Mucosa of descending colon (tissue), 3 donors: ENCODE data around the gene BTLA. TPM values are rescaled to one million over a fixed set of nuclear protein-coding genes. Genes with fewer than 3 reads are reported as not detected.
"Not testable (repeated sequence)": the region's sequence is repeated elsewhere in the genome, so short reads cannot be mapped to it uniquely, and the experiment has no call there.

Experiments
- ATAC-seq: fragments of 200-7000 bp; cut with Tn5 transposase; one replicate; pipeline ENCODE4 v1.9.1; 2020; ENCODE audit warnings: mild to moderate bottlenecking, moderate library complexity
- DNase-seq, 3 donors: peaks; one replicate each; pipeline ENCODE4 v3.0.0-alpha.2; 2020
- H3K36me3 ChIP-seq: fragments of 200-600 bp; one replicate; pipeline ENCODE4 v1.8.0; 2021; ENCODE audit warnings: low read depth, mild to moderate bottlenecking
- H3K4me1 ChIP-seq: fragments of 200-600 bp; one replicate; pipeline ENCODE4 v1.8.0; 2021; ENCODE audit warnings: low read depth, mild to moderate bottlenecking
- H3K4me3 ChIP-seq: fragments of 200-600 bp; one replicate; pipeline ENCODE4 v1.8.0; 2021; ENCODE audit warnings: mild to moderate bottlenecking
- H3K9me3 ChIP-seq: fragments of 200-600 bp; one replicate; pipeline ENCODE4 v1.8.0; 2021; ENCODE audit warnings: mild to moderate bottlenecking
- CTCF ChIP-seq: fragments of 200-600 bp; IDR thresholded peaks from one replicate; pipeline ENCODE4 v1.8.0; 2022; ENCODE audit warnings: antibody characterized with exemption, mild to moderate bottlenecking
- intact Hi-C, 2 donors: fragments of 100-400 bp; cut with DNase I in 1 of 2; cut with micrococcal nuclease in 1 of 2; formaldehyde crosslinking; loops; one replicate each; pipeline versions ENCODE4 v1.11.0 to v1.11.1; 2022; cut with DNase I, micrococcal nuclease
- total RNA-seq, 3 donors: library from RNA; stranded (reverse); fragmentation: NEBNext Ultra II Directional in 2 of 3; extraction: Animal tissue kit (Norgen Biotek cat#: 25700) in 2 of 3; gene quantifications; one replicate each; pipeline versions ENCODE4 v1.2.1 to v1.2.4, GENCODE V29; 2021 to 2023
- donor health status: DM: no; HTN: no; CAD: no; lungs with moderate emphysema.
- donor health status: DM: no; HTN: no; CAD: no.
- donor health status: DM: no; HTN: yes; CAD: no.

BTLA gene
- total RNA-seq, 3 donors from 2014 or later, result 0.51 to 1.4 (median 1.4) TPM

GRCh38 chr3:112427123-112427522 is 72.1 kb downstream of the BTLA start:
- H3K4me1 ChIP-seq, result peaks cover 7% of the 10 kb centered on the region
- no peak for ATAC-seq
- DNase-seq, result no peak
- intact Hi-C loops, result no loop called here
- no peak for TF ChIP-seq CTCF
- no peaks in the 10 kb centered on the region for H3K36me3 ChIP-seq
- H3K4me3 ChIP-seq, result no peak overlapping the region
- H3K9me3 ChIP-seq, result no peaks in the 10 kb centered on the region

GRCh38 chr3:112425858-112426750 is 73.2 kb downstream of the BTLA start:
- no peak for TF ChIP-seq CTCF
- Histone ChIP-seq H3K4me3 (no peak overlapping the region), H3K4me1 (peaks cover 7% of the 10 kb centered on the region), H3K36me3 (no peaks in the 10 kb centered on the region), H3K9me3 (no peaks in the 10 kb centered on the region)
- intact Hi-C loops, result no loop called here
- ATAC-seq, result no peak
- DNase-seq, result no peak

- TF ChIP-seq CTCF, result no peak
- H3K36me3 ChIP-seq, result no peaks in the 10 kb centered on the region
- no peak overlapping the region for H3K4me3 ChIP-seq
- DNase-seq, result no peak
- intact Hi-C loops, result no loop called here
- no peak for ATAC-seq
- peaks cover 7% of the 10 kb centered on the region for H3K4me1 ChIP-seq
- no peaks in the 10 kb centered on the region for H3K9me3 ChIP-seq
These were observed 73.9 kb downstream of the BTLA start for GRCh38 chr3:112425382-112425781.

GRCh38 chr3:112424394-112424793 is 74.9 kb downstream of the BTLA start:
- Histone ChIP-seq H3K4me3 (no peak overlapping the region), H3K36me3 (no peaks in the 10 kb centered on the region), H3K9me3 (no peaks in the 10 kb centered on the region), H3K4me1 (peaks cover 7% of the 10 kb centered on the region)
- ATAC-seq (no peak), DNase-seq (no peak)
- intact Hi-C loops, result no loop called here
- no peak for TF ChIP-seq CTCF

- H3K4me3 ChIP-seq, DNase-seq, ATAC-seq, intact Hi-C loops, H3K36me3 ChIP-seq, H3K9me3 ChIP-seq, H3K4me1 ChIP-seq: not testable (repeated sequence)
These were observed 76.4 kb downstream of the BTLA start for GRCh38 chr3:112422921-112423320.

- intact Hi-C loops, ATAC-seq: not testable (repeated sequence)
These were observed 80.7 kb downstream of the BTLA start for GRCh38 chr3:112418526-112418925.

More at GRCh38 chr3:112418526-112418925, 80.7 kb downstream of the BTLA start:
- H3K4me1 ChIP-seq, H3K36me3 ChIP-seq, DNase-seq, H3K4me3 ChIP-seq, H3K9me3 ChIP-seq: not testable (repeated sequence)
